ENCODE results near the gene ABHD6.
"Not testable (repeated sequence)": the region's sequence is repeated elsewhere in the genome, so short reads cannot be mapped to it uniquely, and the experiment has no call there.

The ABHD6 gene, protein sequence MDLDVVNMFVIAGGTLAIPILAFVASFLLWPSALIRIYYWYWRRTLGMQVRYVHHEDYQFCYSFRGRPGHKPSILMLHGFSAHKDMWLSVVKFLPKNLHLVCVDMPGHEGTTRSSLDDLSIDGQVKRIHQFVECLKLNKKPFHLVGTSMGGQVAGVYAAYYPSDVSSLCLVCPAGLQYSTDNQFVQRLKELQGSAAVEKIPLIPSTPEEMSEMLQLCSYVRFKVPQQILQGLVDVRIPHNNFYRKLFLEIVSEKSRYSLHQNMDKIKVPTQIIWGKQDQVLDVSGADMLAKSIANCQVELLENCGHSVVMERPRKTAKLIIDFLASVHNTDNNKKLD

DNA sequence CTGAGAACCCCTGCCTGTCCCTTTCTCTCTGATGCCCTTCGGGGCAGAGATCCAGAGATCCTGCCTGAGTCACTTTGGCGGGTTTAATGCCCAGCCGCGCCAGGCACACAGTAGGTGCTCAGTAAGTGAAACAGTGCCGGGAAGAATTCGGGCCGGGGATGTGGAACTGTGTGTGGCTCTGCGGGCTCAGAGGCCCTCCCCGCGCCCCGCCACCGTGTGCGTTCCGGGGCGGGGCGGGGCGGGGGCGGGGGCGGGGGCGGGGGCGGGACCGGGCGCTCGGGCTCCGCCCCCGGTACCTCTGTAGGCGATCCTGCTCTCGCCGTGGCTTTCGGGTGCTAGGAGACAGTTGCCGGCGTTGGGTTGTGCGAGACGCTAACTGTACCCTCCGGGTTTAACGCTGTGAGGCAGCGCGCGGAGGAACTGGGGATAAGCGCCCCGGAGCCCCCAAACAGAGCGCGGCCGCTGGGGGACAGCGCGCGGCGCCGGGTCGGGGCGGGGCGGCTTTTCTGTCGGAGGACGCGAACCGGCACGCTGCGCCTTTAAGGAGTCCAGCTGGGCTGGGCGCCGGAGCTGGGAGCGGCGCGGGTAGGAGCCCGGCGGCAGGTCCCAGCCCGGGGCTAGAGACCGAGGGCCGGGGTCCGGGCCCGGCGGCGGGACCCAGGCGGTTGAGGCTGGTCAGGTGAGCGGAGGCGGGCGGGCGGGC, at the start of gene ABHD6:
ABHD6 (plus strand) TSS at position 555 of the 703 bp plus-strand sequence. CDS start 18,795 bp downstream, outside the sequence.
- peak; percentile 65 to 68 for DNase-seq (ENCODE audit: low read depth in 1 of 2, low spot score in 1 of 2)

DNA sequence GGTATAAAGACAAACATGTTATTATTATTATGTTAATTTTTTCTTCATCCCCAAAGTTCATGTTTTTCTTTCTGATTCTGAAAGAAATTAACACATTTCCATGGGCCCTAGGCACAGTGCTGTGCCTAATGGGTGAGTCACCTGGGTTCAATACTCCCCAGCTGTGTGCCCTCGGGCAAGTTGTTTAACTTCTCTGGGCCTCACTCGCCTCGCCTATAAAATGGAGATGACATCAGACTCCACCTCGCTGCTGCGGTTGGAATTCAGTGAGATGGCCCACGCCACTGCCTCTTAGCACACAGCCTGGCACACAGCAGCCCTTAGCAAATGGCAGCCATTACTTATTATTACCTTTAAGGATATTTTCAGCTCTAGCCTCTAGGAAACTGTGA, 49.4 kb upstream of the ABHD6 start:
- no peak for DNase-seq (ENCODE audit: low read depth in 1 of 2, low spot score in 1 of 2)

- DNase-seq (ENCODE audit: low read depth in 1 of 2, low spot score in 1 of 2), result no peak
Observed at GRCh38 chr3:58188921-58189451, 48.6 kb upstream of the ABHD6 start.

- DNase-seq (ENCODE audit: low read depth in 1 of 2, low spot score in 1 of 2), result no peak
Observed at GRCh38 chr3:58189691-58190090, 47.9 kb upstream of the ABHD6 start.

- no peak for DNase-seq (ENCODE audit: low read depth in 1 of 2, low spot score in 1 of 2)
Observed at GRCh38 chr3:58190291-58190690, 47.3 kb upstream of the ABHD6 start.

- no peak for DNase-seq (ENCODE audit: low read depth in 1 of 2, low spot score in 1 of 2)
Observed at GRCh38 chr3:58190882-58191281, 46.7 kb upstream of the ABHD6 start.

GRCh38 chr3:58191361-58191991, 46.1 kb upstream of the ABHD6 start:
- no peak for DNase-seq (ENCODE audit: low read depth in 1 of 2, low spot score in 1 of 2)

DNA sequence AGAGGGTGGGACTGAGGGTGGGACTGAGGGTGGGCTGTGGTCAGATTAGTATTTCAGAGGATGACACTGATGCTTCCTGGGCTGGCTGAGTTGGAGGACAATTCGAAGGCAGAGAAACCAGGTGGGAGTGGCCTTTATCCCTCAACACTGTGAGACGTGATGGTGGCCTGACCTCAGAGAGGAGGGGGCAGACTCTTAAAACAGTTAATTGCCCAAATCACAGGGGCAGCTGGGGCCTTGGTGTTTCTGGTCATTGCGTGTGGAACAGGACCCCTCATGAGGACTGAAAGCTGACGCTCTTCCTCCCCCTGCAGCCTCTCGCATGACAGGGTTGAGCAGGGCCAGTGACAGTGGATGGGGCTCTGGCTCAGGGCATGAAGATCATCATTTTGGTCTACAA, 45.5 kb upstream of the ABHD6 start:
- no peak for DNase-seq (ENCODE audit: low read depth in 1 of 2, low spot score in 1 of 2)

DNA sequence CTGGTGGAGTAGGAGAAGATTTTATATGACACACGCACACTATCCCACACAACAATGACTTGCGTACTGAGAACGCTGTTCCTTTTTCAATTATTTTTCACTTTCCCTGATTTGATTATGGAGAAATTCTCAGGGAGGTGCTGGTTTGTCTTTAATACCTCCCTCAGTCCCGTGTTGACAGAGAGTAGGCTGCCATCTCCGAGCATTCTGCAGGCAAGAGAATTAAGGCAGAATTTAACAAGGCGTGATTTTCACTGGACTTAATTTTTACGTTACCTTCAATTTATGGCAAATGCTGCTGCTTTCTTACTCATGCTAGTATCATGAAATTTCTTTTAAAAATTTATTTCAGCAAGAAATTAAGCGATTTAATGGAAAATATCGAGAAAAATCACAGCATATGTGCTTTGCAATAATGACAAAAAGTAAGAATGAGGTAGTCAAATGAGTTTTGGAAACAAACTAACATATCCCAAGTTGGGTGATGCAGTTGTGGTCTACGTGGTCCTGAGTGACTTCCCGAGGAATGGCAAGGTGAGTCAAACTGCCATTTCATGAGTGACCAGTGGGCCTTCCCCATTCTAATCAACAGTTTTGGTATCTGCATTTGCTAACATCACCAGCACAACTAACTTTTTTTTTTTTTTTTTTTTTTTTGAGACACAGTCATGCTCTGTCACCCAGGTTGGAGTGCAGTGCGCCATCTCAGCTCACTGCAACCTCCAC, 43.7 kb upstream of the ABHD6 start:
- no peak for DNase-seq (ENCODE audit: low read depth in 1 of 2, low spot score in 1 of 2)

GRCh38 chr3:58197588-58197987, 40.0 kb upstream of the ABHD6 start:
- no peak for DNase-seq (ENCODE audit: low read depth in 1 of 2, low spot score in 1 of 2)

GRCh38 chr3:58198362-58198761, 39.2 kb upstream of the ABHD6 start:
- DNase-seq (ENCODE audit: low read depth in 1 of 2, low spot score in 1 of 2), result no peak

DNA sequence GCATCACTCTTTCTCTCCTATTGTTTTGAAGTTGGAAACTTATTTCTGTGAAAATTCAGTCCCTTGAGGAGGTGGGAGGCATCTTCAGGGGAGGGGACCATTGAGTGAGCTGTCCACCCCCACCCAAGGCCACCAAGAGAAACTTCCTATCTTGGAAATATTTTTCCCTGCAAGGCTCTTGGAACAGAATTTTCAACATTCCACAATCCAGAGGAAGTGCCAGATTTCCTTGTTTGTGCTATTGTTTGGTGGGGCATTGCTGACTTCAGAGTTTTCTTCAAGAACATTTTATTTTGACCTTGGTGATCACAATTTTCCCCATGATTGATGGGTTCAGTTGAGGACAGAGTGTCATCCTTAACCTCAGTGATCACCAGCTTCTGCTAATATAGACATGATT, 38.8 kb upstream of the ABHD6 start:
- no peak for DNase-seq (ENCODE audit: low read depth in 1 of 2, low spot score in 1 of 2)

DNA sequence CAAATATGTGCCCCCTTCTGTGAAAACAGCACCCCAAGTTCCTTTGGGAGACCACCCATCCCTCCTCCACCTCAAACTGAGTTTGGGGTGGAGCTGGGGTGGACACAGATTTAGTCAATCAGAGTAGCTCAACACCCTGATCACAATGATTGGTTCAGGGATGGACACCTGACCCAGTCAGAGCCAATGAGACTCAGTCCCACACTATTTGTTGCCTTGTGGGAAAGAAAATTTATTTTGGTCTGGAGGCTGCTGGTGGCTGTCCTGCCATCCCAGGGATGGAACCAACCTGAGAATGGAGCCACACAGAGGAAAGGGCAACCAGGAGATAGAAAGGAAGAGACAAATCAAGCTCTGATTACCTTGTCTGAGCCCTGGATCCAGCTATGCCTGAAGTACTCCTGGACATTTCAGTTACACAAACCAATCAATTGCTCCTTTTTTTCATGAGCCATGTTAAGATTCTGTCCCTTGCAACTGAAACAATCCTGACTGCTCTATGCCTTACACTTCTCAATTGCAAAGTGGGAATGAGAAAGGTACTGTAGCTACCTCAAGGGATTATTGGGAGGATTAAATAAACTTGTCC, 37.4 kb upstream of the ABHD6 start:
- DNase-seq (ENCODE audit: low read depth in 1 of 2, low spot score in 1 of 2), result no peak

DNA sequence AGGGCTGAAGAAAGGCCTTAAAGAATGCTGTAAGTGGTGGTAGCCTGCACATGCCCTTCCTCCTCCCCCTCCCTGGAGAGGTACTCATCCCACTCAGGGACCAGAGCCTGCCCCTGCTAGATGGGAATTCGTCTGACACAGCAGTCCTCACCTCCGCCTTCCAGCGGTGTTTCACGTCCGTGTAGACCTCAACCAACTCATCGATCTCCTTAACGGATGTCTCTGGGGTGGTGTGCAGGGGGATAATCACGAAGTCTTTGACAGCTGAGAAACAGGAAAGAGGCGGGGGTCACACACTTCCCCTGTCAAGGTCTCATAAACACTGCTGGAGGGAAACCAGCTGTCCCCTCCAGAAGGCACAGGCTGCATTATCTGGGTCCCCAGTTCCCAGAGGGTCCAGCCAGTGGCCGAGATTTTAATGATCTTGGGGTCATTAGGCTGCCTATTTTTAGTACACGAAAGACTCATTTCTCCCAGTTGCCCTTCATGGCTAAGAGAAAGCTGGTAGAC, 36.7 kb upstream of the ABHD6 start:
- no peak for DNase-seq (ENCODE audit: low read depth in 1 of 2, low spot score in 1 of 2)

- DNase-seq (ENCODE audit: low read depth in 1 of 2, low spot score in 1 of 2), result not testable (repeated sequence)
Observed at GRCh38 chr3:58201451-58201850, 36.1 kb upstream of the ABHD6 start.

DNA sequence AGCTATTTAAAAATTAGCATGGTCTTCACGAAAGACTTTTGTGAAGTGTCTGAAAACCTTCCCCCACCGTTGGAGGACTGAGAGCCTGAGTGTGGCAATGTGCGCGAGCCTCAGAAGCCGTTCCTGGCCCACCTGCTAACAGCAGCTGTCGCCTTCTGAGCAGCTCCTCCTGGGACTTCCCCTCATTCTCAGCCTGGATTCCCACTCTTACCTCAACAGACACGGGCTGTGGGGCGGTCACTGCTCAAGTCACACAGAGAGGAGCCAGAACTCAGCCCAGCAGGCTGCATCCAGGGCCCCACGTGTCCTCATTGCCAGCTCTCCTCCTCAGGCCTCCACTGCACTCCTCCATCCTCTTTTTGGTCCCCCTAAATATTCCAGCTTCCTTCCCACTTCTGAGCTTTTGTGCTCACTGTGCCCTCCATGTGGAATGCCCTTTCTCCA, 34.7 kb upstream of the ABHD6 start:
- no peak for DNase-seq (ENCODE audit: low read depth in 1 of 2, low spot score in 1 of 2)

- DNase-seq (ENCODE audit: low read depth in 1 of 2, low spot score in 1 of 2), result no peak
Observed at GRCh38 chr3:58203541-58203940, 34.1 kb upstream of the ABHD6 start.

DNA sequence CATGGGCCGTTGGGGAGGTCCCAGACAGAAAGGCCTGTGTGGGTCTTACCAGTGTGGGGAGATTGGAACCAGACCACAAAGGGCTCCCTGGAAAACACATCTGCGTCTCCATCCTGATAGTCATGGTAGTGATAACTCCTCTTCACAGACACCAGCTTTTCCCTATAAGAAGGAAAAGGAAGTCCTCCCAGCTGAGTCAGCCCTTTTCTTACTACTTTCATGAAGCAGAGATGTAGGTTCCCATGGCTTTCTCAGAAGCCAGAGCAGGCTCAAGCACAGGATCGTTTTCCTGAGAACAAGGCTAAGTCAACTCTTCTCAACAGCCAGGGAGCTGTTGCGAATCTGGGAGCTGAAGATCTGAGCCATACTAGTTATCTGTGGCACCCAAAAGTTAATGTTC, 32.9 kb upstream of the ABHD6 start:
- no peak for DNase-seq (ENCODE audit: low read depth in 1 of 2, low spot score in 1 of 2)

- DNase-seq (ENCODE audit: low read depth in 1 of 2, low spot score in 1 of 2), result no peak
Observed at GRCh38 chr3:58205981-58206380, 31.6 kb upstream of the ABHD6 start.

GRCh38 chr3:58206406-58207011, 31.1 kb upstream of the ABHD6 start:
- no peak for DNase-seq (ENCODE audit: low read depth in 1 of 2, low spot score in 1 of 2)
